ENCODE results near the gene PPP6R1. TPM values are rescaled to one million over a fixed set of nuclear protein-coding genes. Genes with fewer than 3 reads are reported as not detected.

Gene PPP6R1
- total RNA-seq, 1 donor from 2014 or later, result 82.3 TPM

DNA sequence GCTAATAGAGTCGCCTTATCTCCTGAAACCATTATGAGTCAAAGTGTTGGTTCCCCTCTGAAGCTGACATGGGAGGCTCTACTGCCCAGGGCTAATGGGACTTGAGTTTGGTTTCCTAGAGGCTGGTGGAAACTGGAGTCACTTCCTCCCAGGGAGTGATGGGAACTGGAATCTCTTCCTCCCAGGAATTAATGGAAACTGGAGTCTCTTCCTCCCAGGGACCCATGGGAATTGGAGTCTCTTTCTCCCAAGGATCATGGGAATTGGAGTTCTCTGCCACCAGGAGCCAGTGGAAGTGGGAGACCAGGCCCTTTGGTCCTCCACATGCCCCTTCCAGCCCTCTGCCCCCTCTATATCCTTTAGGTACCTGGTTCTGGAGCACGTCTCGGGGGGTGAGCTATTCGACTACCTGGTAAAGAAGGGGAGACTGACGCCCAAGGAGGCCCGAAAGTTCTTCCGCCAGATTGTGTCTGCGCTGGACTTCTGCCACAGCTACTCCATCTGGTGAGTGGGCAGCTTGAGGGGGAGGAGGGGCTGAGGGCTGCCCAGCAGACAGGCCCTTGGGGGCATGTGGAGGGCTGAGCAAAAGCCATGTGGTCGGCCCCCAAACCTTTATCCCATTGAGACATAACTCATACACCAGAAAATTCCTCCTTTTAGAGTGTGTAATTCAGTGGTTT lies 30.4 kb upstream of the PPP6R1 start:
- peaks cover 4% of the 10 kb centered on the region for H3K4me1 Mint-ChIP-seq (ENCODE audit: low read depth, unreplicated experiment)
- TF ChIP-seq, protein P1, sequence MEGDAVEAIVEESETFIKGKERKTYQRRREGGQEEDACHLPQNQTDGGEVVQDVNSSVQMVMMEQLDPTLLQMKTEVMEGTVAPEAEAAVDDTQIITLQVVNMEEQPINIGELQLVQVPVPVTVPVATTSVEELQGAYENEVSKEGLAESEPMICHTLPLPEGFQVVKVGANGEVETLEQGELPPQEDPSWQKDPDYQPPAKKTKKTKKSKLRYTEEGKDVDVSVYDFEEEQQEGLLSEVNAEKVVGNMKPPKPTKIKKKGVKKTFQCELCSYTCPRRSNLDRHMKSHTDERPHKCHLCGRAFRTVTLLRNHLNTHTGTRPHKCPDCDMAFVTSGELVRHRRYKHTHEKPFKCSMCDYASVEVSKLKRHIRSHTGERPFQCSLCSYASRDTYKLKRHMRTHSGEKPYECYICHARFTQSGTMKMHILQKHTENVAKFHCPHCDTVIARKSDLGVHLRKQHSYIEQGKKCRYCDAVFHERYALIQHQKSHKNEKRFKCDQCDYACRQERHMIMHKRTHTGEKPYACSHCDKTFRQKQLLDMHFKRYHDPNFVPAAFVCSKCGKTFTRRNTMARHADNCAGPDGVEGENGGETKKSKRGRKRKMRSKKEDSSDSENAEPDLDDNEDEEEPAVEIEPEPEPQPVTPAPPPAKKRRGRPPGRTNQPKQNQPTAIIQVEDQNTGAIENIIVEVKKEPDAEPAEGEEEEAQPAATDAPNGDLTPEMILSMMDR (IDR thresholded peaks at IDR 0.05; ENCODE audit: partially characterized antibody, unreplicated experiment), result no peak
- H3K27me3 Mint-ChIP-seq (ENCODE audit: unreplicated experiment), result peaks cover 5% of the 10 kb centered on the region
- H3K4me3 Mint-ChIP-seq (ENCODE audit: unreplicated experiment), result no peak overlapping the region
- H3K9me3 Mint-ChIP-seq (ENCODE audit: unreplicated experiment), result peaks cover 4% of the 10 kb centered on the region
- H3K36me3 Mint-ChIP-seq (ENCODE audit: unreplicated experiment), result no peaks in the 10 kb centered on the region
- peak overlapping the region; percentile 50 for H3K27ac Mint-ChIP-seq (ENCODE audit: unreplicated experiment)
- DNase-seq, result no peak

DNA sequence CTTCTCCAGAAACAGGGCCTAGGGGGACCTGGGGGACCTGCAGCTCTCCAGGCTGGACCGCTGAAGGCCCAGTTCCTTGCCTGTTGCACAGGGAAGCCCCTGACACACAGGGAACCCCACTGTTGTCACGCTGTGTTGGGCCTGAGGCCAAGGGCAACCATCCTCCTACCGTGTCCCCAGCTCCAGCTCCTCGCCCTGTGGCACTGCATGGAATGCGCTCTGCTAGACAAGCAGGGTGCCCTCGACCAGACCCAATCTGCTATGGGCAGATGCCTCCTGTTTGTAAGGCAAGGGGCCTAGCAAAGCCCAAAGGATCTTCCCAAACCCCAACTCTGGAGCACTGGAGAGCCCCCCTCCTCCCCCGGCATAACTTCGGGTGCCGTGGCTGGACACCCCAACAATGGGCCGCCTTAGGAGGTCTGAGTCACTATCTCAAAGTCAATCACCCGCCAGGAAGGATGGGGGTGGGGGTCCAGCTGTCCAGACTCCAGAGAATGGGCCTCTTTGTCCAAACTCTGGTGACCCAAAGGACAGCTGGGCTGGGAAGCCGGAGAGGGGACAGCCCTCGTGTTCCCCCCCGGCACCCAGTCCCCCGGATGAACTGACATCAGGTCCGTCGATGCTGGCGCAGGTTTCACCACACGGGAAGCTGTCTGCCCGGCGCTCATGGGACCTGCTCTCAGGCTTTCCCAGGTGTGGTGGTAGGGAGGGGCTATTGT lies 28.7 kb upstream of the PPP6R1 start:
- DNase-seq, result no peak
- H3K27me3 Mint-ChIP-seq (ENCODE audit: unreplicated experiment), result peaks cover 13% of the 10 kb centered on the region

DNA sequence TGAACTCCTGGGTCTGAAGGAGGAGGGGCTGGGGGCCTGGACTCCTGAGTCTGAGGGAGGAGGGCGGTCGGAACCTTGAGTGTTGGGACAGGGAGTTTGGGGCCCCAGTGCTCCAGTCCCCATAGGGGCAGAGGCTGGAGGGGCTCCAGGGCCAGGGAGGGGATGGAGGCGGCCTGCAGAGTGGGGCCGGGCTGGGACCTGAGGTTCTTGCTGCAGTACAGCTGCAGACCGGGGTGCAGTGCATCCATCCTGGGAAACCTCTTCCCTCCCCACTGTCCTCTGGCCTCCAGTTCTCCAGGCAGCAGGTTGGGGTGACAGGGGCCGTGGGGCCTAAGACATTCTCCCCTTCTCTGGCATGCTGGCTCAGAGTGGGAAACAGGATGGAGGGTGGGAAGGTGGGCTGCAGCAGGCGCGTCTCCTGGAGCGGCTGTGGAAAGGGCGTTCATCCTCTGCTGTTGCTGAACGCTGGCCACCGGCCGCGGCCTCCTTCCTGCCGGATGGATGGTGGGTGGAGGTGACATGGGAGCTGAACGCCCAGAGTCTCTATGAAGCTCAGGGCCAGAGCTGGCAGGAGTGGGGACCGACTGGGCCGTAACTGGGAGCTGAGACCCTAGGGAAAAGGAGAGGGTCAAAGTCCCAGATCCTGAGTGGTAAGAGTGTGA lies 26.5 kb upstream of the PPP6R1 start:
- H3K27me3 Mint-ChIP-seq (ENCODE audit: unreplicated experiment), result peaks cover 10% of the 10 kb centered on the region
- peak overlapping the region; percentile 88 for H3K4me3 Mint-ChIP-seq (ENCODE audit: unreplicated experiment)
- H3K4me1 Mint-ChIP-seq (ENCODE audit: low read depth, unreplicated experiment), result peaks cover 11% of the 10 kb centered on the region
- peak; percentile 49 for DNase-seq
- no peaks in the 10 kb centered on the region for H3K36me3 Mint-ChIP-seq (ENCODE audit: unreplicated experiment)
- H3K9me3 Mint-ChIP-seq (ENCODE audit: unreplicated experiment), result peaks cover 19% of the 10 kb centered on the region
- H3K27ac Mint-ChIP-seq (ENCODE audit: unreplicated experiment), result peak overlapping the region; percentile 79
- TF ChIP-seq, protein P1 (IDR thresholded peaks at IDR 0.05; ENCODE audit: partially characterized antibody, unreplicated experiment), result no peak

More for the DNA sequence above, 28.7 kb upstream of the PPP6R1 start:
- H3K4me1 Mint-ChIP-seq (ENCODE audit: low read depth, unreplicated experiment), result peaks cover 10% of the 10 kb centered on the region
- no peak overlapping the region for H3K27ac Mint-ChIP-seq (ENCODE audit: unreplicated experiment)
- H3K36me3 Mint-ChIP-seq (ENCODE audit: unreplicated experiment), result no peaks in the 10 kb centered on the region
- TF ChIP-seq, protein P1 (IDR thresholded peaks at IDR 0.05; ENCODE audit: partially characterized antibody, unreplicated experiment), result no peak
- no peak overlapping the region for H3K4me3 Mint-ChIP-seq (ENCODE audit: unreplicated experiment)
- H3K9me3 Mint-ChIP-seq (ENCODE audit: unreplicated experiment), result peaks cover 11% of the 10 kb centered on the region

DNA sequence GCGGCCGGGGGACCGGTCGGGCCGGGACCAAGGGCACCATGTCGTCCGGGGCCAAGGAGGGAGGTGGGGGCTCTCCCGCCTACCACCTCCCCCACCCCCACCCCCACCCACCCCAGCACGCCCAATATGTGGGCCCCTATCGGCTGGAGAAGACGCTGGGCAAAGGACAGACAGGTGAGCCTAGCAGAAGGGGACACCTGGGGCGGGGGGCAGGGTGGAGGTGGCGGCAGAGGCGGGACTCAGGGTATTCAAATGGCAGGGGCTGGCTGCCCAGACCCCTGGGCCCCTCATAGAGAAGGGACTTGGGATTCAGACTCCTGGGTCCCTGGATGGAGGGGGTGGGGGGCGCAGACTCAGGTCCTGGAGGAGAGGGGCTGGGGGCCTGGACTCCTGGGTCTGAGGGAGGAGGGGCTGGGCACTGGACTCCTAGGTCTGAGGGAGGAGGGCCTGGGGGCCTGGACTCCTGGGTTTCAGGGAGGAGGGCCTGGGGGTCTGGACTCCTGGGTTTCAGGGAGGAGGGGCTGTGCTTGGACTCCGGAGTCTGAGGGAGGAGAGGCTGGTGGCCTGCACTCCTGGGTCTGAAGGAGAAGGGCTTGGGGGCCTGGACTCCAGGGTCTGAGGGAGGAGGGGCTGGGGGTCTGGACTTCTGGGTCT lies 25.7 kb upstream of the PPP6R1 start:
- H3K4me3 Mint-ChIP-seq (ENCODE audit: unreplicated experiment), result peak overlapping the region; percentile 88
- TF ChIP-seq, protein P1 (IDR thresholded peaks at IDR 0.05; ENCODE audit: partially characterized antibody, unreplicated experiment), result no peak

More for the DNA sequence above, 25.7 kb upstream of the PPP6R1 start:
- Mint-ChIP-seq H3K9me3 (ENCODE audit: unreplicated experiment) (peaks cover 19% of the 10 kb centered on the region), H3K27me3 (ENCODE audit: unreplicated experiment) (peaks cover 10% of the 10 kb centered on the region), H3K36me3 (ENCODE audit: unreplicated experiment) (no peaks in the 10 kb centered on the region), H3K27ac (ENCODE audit: unreplicated experiment) (peak overlapping the region; percentile 79), H3K4me1 (ENCODE audit: low read depth, unreplicated experiment) (peaks cover 11% of the 10 kb centered on the region)
- DNase-seq, result peak; percentile 49

Data from glutamatergic neuron (in vitro differentiated cells).